H1 (cell line): ENCODE results near the gene BAIAP2L2. TPM values are rescaled to one million over a fixed set of nuclear protein-coding genes. Genes with fewer than 3 reads are reported as not detected.

Source experiments
- ASH2L ChIP-seq: fragments of 200-600, 300-600 bp; sonication (generic); IDR thresholded peaks from one replicate; pipeline ENCODE4 v1.7.1; 2017; ENCODE audit warnings: low read length
- EZH2 ChIP-seq: fragments of 200-600 bp; sonication (generic); IDR thresholded peaks from 2 replicates; pipeline ENCODE4 v1.7.1; 2012; ENCODE audit warnings: low read depth, mild to moderate bottlenecking, moderate library complexity, low read length, inconsistent platforms; ENCODE audit not compliant: severe bottlenecking
- SAP30 ChIP-seq: fragments of 300-600 bp; sonication (generic); IDR thresholded peaks from 2 replicates; pipeline ENCODE4 v1.7.1; 2012; ENCODE audit warnings: low read length, moderate library complexity, mild to moderate bottlenecking, inconsistent platforms; ENCODE audit not compliant: insufficient read depth, insufficient replicate concordance
- polyA plus RNA-seq, 7 experiments: library from polyadenylated mRNA; depleted of rRNA in 3 of 7; stranded (reverse) in 5 of 7; unstranded in 2 of 7; fragments of >200 nt in 5 of 7; fragments of 200-250 nt in 2 of 7; gene quantifications; 1 replicate in 5 of 7; 2 replicates in 1 of 7; 4 replicates in 1 of 7; pipeline versions ENCODE4 v1.2.1 to v1.2.3, GENCODE V29; 2011 to 2013; ENCODE audit warnings: missing spikeins in 2 of 7, mixed read lengths in 2 of 7
- total RNA-seq: library from RNA; stranded (reverse); fragmentation: NEBNext Ultra II Directional; extraction: Animal tissue kit (Norgen Biotek cat#: 25700); gene quantifications from 2 replicates; pipeline ENCODE4 v1.2.1, GENCODE V29; 2021

The BAIAP2L2 gene
- total and polyA plus RNA-seq, 2 of the 8 experiments (the other 6 are each of a cell fraction or from before 2014, with no cell fraction given): 5.4 to 10.0 TPM

GRCh38 chr22:38075105-38075825, 35.2 kb downstream of the BAIAP2L2 start (continued):
- TF ChIP-seq EZH2: no peak
- no peak for TF ChIP-seq ASH2L
- TF ChIP-seq SAP30: no peak
- TF ChIP-seq, all 59 proteins: peak for 0
